ENCODE results near the gene TSPAN18.

Gene TSPAN18

DNA sequence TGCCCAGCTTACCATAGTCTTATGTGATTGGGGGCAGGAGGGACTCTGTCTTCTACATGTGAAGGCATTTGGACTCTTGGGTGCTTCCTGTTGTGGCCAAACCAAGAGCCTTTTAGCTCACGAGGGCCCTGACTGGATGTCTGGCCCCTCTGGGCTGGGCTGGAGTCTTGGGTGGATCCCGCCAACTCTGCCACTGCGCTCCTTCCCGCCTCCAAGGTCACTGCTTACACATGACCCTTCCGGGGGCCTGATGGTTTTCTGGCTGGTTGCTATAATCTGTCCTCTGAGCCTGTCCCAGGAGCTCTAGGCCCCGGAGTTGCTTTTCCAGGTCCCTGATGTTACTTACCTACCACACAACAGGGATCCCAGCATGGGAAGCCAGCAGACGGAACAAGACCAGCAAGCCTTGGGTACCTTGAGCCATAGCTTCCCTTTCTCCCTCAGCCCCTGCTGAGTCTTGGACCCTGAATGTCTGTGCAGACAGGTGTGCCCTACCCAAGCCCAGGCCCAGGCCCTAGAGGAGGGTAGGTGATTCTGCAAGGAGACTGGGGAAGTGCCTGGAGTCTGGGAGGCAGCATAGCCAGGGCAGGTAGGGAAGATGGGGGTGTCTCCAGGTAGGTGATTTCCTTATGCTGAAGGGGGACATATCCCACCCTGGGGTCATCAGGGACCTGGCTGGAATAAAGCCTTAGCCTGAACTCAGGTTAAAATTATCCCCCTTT, 100.3 kb downstream of the TSPAN18 start:
- no peak overlapping the region for H3K4me3 ChIP-seq (replicated peaks; ENCODE audit: low read depth, low read length)
- H3K36me3 ChIP-seq (ENCODE audit: control insufficient read depth, insufficient read depth, low read length), result no peaks in the 10 kb centered on the region
- TF ChIP-seq, protein P1, sequence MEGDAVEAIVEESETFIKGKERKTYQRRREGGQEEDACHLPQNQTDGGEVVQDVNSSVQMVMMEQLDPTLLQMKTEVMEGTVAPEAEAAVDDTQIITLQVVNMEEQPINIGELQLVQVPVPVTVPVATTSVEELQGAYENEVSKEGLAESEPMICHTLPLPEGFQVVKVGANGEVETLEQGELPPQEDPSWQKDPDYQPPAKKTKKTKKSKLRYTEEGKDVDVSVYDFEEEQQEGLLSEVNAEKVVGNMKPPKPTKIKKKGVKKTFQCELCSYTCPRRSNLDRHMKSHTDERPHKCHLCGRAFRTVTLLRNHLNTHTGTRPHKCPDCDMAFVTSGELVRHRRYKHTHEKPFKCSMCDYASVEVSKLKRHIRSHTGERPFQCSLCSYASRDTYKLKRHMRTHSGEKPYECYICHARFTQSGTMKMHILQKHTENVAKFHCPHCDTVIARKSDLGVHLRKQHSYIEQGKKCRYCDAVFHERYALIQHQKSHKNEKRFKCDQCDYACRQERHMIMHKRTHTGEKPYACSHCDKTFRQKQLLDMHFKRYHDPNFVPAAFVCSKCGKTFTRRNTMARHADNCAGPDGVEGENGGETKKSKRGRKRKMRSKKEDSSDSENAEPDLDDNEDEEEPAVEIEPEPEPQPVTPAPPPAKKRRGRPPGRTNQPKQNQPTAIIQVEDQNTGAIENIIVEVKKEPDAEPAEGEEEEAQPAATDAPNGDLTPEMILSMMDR (IDR thresholded peaks at IDR 0.05; ENCODE audit: insufficient read depth, low read length, poor library complexity, severe bottlenecking), result no peak
- no peaks in the 10 kb centered on the region; the same call in 1 of the 2 replicates for H3K27me3 ChIP-seq (replicated peaks; ENCODE audit: control insufficient read depth, insufficient read depth, low read length)
- DNase-seq (ENCODE audit: extremely low read depth, insufficient read length), result no peak

DNA sequence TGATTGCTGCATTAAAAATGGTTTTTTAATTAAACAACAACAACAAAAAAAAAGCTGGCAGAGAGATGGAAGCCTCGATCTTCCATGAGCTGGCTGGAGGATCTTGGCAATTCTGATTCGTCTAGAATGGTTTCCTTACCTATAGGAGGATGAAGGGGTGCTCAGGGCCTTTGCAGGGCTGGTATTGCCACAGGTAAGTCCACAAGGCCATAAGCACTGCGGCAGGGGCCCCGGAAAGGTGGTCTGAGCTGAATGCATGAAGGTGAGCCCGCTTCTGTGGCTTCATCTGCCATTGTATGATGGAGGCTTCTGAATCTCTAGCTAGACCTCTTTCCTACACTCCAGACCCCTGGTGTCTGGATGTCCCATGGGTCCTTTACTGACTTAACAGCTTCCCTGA, 101.5 kb downstream of the TSPAN18 start:
- DNase-seq (ENCODE audit: extremely low read depth, insufficient read length), result no peak
- H3K36me3 ChIP-seq (ENCODE audit: control insufficient read depth, insufficient read depth, low read length), result no peaks in the 10 kb centered on the region
- H3K4me3 ChIP-seq (replicated peaks; ENCODE audit: low read depth, low read length), result no peak overlapping the region
- TF ChIP-seq, protein P1 (IDR thresholded peaks at IDR 0.05; ENCODE audit: insufficient read depth, low read length, poor library complexity, severe bottlenecking), result no peak
- H3K27me3 ChIP-seq (replicated peaks; ENCODE audit: control insufficient read depth, insufficient read depth, low read length), result no peaks in the 10 kb centered on the region; the same call in 1 of the 2 replicates

DNA sequence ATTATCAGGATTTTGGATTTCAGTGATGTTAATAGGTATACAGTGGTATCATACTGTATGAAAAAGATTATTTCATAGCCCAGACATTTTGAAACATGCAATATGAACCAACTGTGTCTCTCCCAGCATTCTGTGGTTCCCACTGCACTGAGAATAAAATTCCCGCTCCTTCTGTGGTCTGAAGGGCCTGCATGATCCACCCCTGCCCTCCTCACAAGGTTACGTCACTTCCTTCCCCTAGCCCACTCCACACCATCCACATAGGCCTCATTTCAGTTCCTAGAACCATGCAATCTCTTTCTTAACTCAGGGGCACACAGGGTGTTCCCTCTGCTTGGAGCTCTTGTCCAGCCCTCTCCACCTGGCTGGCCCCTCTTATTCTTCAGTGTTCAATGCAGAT, 103.1 kb downstream of the TSPAN18 start:
- Histone ChIP-seq H3K36me3 (ENCODE audit: control insufficient read depth, insufficient read depth, low read length) (no peaks in the 10 kb centered on the region), H3K27me3 (replicated peaks; ENCODE audit: control insufficient read depth, insufficient read depth, low read length) (no peaks in the 10 kb centered on the region; the same call in 1 of the 2 replicates), H3K4me3 (replicated peaks; ENCODE audit: low read depth, low read length) (no peak overlapping the region)
- TF ChIP-seq, protein P1 (IDR thresholded peaks at IDR 0.05; ENCODE audit: insufficient read depth, low read length, poor library complexity, severe bottlenecking), result no peak
- DNase-seq (ENCODE audit: extremely low read depth, insufficient read length), result no peak

DNA sequence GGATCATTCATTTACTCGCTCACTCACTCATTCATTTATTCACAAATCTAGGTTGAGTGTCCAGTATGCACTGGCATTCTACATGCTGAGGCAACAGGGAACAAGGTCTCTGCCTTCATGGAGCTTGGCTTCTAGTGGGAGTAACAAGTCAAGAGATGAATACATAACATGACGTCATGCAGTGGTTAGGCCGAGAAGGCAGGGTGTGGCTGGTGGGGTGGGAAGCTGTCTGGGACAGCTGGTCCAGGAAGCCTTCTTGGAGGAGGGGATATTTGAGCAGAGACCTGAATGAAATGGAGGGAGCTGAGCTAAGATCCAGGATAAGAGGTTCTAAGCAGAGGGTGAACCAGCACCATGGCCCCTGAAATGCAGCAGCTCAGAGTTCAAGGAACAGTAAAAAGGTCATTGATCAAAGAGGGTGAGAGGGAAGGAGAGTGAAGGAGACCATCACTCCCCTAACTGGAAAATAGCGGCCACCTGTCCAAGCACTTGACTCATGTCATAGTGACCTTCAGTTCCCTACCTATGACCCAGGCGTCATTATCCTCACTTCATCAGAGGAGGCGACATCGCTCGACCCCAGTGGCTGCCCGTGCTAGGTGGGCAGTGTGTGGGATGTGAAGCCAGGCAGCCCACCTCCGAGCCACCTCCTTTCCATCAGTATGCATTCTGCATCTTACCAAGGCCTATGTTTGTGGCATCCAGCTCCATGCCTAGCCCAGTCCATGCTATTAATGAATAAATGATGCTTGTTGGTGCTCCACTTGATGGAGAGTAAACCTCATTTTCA, 105.0 kb downstream of the TSPAN18 start:
- no peaks in the 10 kb centered on the region; the same call in 1 of the 2 replicates for H3K27me3 ChIP-seq (replicated peaks; ENCODE audit: control insufficient read depth, insufficient read depth, low read length)
- TF ChIP-seq, protein P1 (IDR thresholded peaks at IDR 0.05; ENCODE audit: insufficient read depth, low read length, poor library complexity, severe bottlenecking), result no peak
- H3K36me3 ChIP-seq (ENCODE audit: control insufficient read depth, insufficient read depth, low read length), result no peaks in the 10 kb centered on the region
- no peak for DNase-seq (ENCODE audit: extremely low read depth, insufficient read length)
- no peak overlapping the region for H3K4me3 ChIP-seq (replicated peaks; ENCODE audit: low read depth, low read length)

DNA sequence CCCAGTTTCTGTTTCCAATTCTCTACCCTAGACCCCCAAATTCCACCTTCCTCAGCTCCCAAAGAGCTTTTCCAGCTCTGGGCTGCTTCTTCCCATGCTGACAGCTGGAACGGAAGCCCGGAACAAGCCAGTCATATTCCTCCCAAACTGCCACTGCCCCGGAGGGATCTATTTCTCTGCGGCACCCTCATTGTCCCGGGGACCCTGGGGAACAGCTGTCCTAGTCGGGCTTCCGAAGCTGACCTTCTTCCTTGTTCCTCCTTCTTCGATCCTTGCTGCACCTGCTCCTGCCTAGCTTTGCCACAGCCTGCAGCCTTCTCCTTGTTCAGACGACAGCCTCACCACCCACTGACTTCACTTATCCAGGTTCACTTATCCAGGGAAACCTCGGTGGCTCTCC, 105.7 kb downstream of the TSPAN18 start:
- Histone ChIP-seq H3K4me3 (replicated peaks; ENCODE audit: low read depth, low read length) (no peak overlapping the region), H3K27me3 (replicated peaks; ENCODE audit: control insufficient read depth, insufficient read depth, low read length) (no peaks in the 10 kb centered on the region; the same call in 1 of the 2 replicates), H3K36me3 (ENCODE audit: control insufficient read depth, insufficient read depth, low read length) (no peaks in the 10 kb centered on the region)
- TF ChIP-seq, protein P1 (IDR thresholded peaks at IDR 0.05; ENCODE audit: insufficient read depth, low read length, poor library complexity, severe bottlenecking), result no peak
- no peak for DNase-seq (ENCODE audit: extremely low read depth, insufficient read length)

Measured in GM06990 (cell line).